ENCODE results near the gene RASSF3. TPM values are rescaled to one million over a fixed set of nuclear protein-coding genes. Genes with fewer than 3 reads are reported as not detected.

Gene RASSF3
- total RNA-seq, 1 donor from 2014 or later = 18.1 TPM

- H3K27ac Mint-ChIP-seq (ENCODE audit: unreplicated experiment) = no peak overlapping the region
- TF ChIP-seq CTCF (conservative IDR thresholded peaks at IDR 0.05) = no peak
- H3K36me3 Mint-ChIP-seq (ENCODE audit: low read depth) = peaks cover 33% of the 10 kb centered on the region
- H3K4me1 Mint-ChIP-seq = no peaks in the 10 kb centered on the region
- no peaks in the 10 kb centered on the region for H3K9me3 Mint-ChIP-seq
- no peak overlapping the region for H3K4me3 Mint-ChIP-seq
- H3K27me3 Mint-ChIP-seq (ENCODE audit: low read depth) = no peaks in the 10 kb centered on the region
- no peak for DNase-seq (ENCODE audit: low read depth, low spot score)
Observed at GRCh38 chr12:64740646-64741045, 130.4 kb downstream of the RASSF3 start.

GRCh38 chr12:64742416-64742815, 132.1 kb downstream of the RASSF3 start:
- H3K9me3 Mint-ChIP-seq = no peaks in the 10 kb centered on the region
- H3K27ac Mint-ChIP-seq (ENCODE audit: unreplicated experiment) = no peak overlapping the region
- H3K27me3 Mint-ChIP-seq (ENCODE audit: low read depth) = no peaks in the 10 kb centered on the region
- no peak overlapping the region for H3K4me3 Mint-ChIP-seq
- TF ChIP-seq CTCF (conservative IDR thresholded peaks at IDR 0.05) = no peak
- DNase-seq (ENCODE audit: low read depth, low spot score) = no peak
- peaks cover 29% of the 10 kb centered on the region for H3K36me3 Mint-ChIP-seq (ENCODE audit: low read depth)
- no peaks in the 10 kb centered on the region for H3K4me1 Mint-ChIP-seq

GRCh38 chr12:64743206-64743605, 132.9 kb downstream of the RASSF3 start:
- Mint-ChIP-seq H3K4me1 (no peaks in the 10 kb centered on the region), H3K27me3 (ENCODE audit: low read depth) (no peaks in the 10 kb centered on the region), H3K4me3 (no peak overlapping the region), H3K36me3 (ENCODE audit: low read depth) (peaks cover 29% of the 10 kb centered on the region), H3K9me3 (no peaks in the 10 kb centered on the region), H3K27ac (ENCODE audit: unreplicated experiment) (no peak overlapping the region)
- no peak for DNase-seq (ENCODE audit: low read depth, low spot score)
- TF ChIP-seq CTCF (conservative IDR thresholded peaks at IDR 0.05) = no peak

- no peak overlapping the region for H3K4me3 Mint-ChIP-seq
- no peaks in the 10 kb centered on the region for H3K9me3 Mint-ChIP-seq
- H3K36me3 Mint-ChIP-seq (ENCODE audit: low read depth) = peaks cover 34% of the 10 kb centered on the region
- H3K27me3 Mint-ChIP-seq (ENCODE audit: low read depth) = no peaks in the 10 kb centered on the region
- no peak overlapping the region for H3K27ac Mint-ChIP-seq (ENCODE audit: unreplicated experiment)
- TF ChIP-seq CTCF (conservative IDR thresholded peaks at IDR 0.05) = no peak
- H3K4me1 Mint-ChIP-seq = no peaks in the 10 kb centered on the region
- no peak for DNase-seq (ENCODE audit: low read depth, low spot score)
Observed at GRCh38 chr12:64744422-64745258, 134.3 kb downstream of the RASSF3 start.

GRCh38 chr12:64745259-64745807, 135.0 kb downstream of the RASSF3 start:
- no peak for DNase-seq (ENCODE audit: low read depth, low spot score)
- Mint-ChIP-seq H3K27me3 (ENCODE audit: low read depth) (no peaks in the 10 kb centered on the region), H3K4me3 (no peak overlapping the region), H3K4me1 (no peaks in the 10 kb centered on the region), H3K9me3 (no peaks in the 10 kb centered on the region), H3K27ac (ENCODE audit: unreplicated experiment) (no peak overlapping the region), H3K36me3 (ENCODE audit: low read depth) (peaks cover 32% of the 10 kb centered on the region)
- no peak for TF ChIP-seq CTCF (conservative IDR thresholded peaks at IDR 0.05)
